Gastrocnemius medialis (tissue), 4 donors: ENCODE data around the gene PARG.
"Not testable (repeated sequence)": the region's sequence is repeated elsewhere in the genome, so short reads cannot be mapped to it uniquely, and the experiment has no call there.

Source experiments
- POLR2A ChIP-seq, 2 donors: fragments of 450-650 bp; IDR thresholded peaks; one replicate each; pipeline ENCODE4 v1.6.1; 2017; ENCODE audit warnings: antibody characterized with exemption in 2 of 2, mild to moderate bottlenecking in 2 of 2, moderate library complexity in 2 of 2
- TF ChIP-seq, protein P1 (sequence below), 5 experiments: fragments of 450-650 bp in 3 of 5; fragments of 200-600 bp in 2 of 5; sonication (generic) in 2 of 5; IDR thresholded peaks in 4 of 5; conservative IDR thresholded peaks in 1 of 5; 1 replicate in 4 of 5; 2 replicates in 1 of 5; pipeline ENCODE4 v1.5.1; 2016 to 2019; ENCODE audit warnings: antibody characterized with exemption in 5 of 5, mild to moderate bottlenecking in 3 of 5, moderate library complexity in 3 of 5

DNA sequence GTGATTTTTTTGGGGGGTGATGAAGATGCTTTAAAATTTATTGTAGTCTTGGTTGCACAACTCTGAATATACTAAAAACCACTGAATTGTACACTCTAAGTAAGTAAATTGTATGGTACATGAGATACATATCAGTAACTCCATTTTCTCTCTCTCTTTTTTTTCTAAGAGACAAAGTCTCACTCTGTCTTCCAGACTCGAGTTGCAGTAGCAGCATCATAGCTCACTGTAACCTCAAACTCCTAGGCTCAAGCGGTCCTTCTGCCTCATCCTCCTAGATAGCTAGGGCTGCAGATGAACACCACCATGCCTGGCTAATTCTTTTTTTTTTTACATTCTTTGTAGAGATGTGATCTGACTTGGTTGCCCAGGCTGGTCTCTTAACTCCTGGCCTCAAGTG is 6.9 kb upstream of the PARG start:
- TF ChIP-seq, protein P1, sequence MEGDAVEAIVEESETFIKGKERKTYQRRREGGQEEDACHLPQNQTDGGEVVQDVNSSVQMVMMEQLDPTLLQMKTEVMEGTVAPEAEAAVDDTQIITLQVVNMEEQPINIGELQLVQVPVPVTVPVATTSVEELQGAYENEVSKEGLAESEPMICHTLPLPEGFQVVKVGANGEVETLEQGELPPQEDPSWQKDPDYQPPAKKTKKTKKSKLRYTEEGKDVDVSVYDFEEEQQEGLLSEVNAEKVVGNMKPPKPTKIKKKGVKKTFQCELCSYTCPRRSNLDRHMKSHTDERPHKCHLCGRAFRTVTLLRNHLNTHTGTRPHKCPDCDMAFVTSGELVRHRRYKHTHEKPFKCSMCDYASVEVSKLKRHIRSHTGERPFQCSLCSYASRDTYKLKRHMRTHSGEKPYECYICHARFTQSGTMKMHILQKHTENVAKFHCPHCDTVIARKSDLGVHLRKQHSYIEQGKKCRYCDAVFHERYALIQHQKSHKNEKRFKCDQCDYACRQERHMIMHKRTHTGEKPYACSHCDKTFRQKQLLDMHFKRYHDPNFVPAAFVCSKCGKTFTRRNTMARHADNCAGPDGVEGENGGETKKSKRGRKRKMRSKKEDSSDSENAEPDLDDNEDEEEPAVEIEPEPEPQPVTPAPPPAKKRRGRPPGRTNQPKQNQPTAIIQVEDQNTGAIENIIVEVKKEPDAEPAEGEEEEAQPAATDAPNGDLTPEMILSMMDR (IDR thresholded peaks at IDR 0.05 in 4 of 5, conservative IDR thresholded peaks at IDR 0.05 in 1 of 5): not testable (repeated sequence)
- TF ChIP-seq POLR2A (IDR thresholded peaks at IDR 0.05): not testable (repeated sequence)
